ENCODE results near the gene SAMD9L. TPM values are rescaled to one million over a fixed set of nuclear protein-coding genes. Genes with fewer than 3 reads are reported as not detected.

SAMD9L gene
- total RNA-seq, 2 experiments from 2014 or later, result 19.1 to 19.8 TPM

- Mint-ChIP-seq H3K9me3 (peaks cover 38% of the 10 kb centered on the region), H3K4me1 (ENCODE audit: low read depth) (peaks cover 55% of the 10 kb centered on the region), H3K4me3 (peak overlapping the region; percentile 58), H3K27ac (peak overlapping the region; percentile 23), H3K36me3 (peaks cover 50% of the 10 kb centered on the region), H3K27me3 (no peaks in the 10 kb centered on the region)
- intact Hi-C loops (cut with micrococcal nuclease), result loop anchor here (1.0 to 5.0 kb wide), 10 partner anchors 33 to 887 kb away; partner anchors contain the start of genes BET1, PEX1, RBM48 and SAMD9L
- DNase-seq, result peak; percentile 17
- POLR2A ChIA-PET, result no interaction called here
- CTCF ChIA-PET, result no interaction called here
Observed at GRCh38 chr7:93115796-93116195, 32.4 kb downstream of the SAMD9L start.

DNA sequence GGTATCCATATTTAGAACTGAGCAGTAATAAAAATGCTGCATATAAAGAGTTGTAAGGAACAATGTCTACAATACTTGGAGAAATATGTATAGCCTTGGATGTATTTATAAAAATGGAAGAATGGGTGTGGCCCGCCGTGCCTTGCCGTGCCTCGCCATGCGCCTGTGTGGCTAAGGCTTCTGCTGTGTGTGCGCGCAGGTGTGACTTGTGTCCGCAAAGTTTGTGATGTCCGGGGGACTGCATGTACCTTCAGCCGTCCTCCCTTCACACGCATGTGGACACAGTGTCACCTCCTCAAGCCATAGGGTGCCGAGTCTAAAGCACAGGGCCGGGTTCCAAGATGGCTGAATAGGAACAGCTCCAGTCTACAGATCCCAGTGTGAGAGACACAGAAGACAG lies 40.2 kb downstream of the SAMD9L start:
- Mint-ChIP-seq H3K36me3 (peaks cover 88% of the 10 kb centered on the region), H3K27me3 (no peaks in the 10 kb centered on the region), H3K4me3 (no peak overlapping the region), H3K9me3 (peaks cover 79% of the 10 kb centered on the region), H3K4me1 (ENCODE audit: low read depth) (peaks cover 6% of the 10 kb centered on the region), H3K27ac (no peak overlapping the region)
- DNase-seq, result no peak
- ChIA-PET CTCF (no interaction called here), POLR2A (no interaction called here)
- intact Hi-C loops (cut with micrococcal nuclease), result no loop called here

GRCh38 chr7:93097388-93097787 lies 50.8 kb downstream of the SAMD9L start:
- POLR2A ChIA-PET, result no interaction called here
- Mint-ChIP-seq H3K4me1 (ENCODE audit: low read depth) (no peaks in the 10 kb centered on the region), H3K9me3 (peaks cover 48% of the 10 kb centered on the region), H3K36me3 (peaks cover 3% of the 10 kb centered on the region), H3K27ac (no peak overlapping the region), H3K4me3 (no peak overlapping the region), H3K27me3 (no peaks in the 10 kb centered on the region)
- no peak for DNase-seq
- CTCF ChIA-PET, result no interaction called here
- intact Hi-C loops (cut with micrococcal nuclease), result no loop called here

- ChIA-PET POLR2A (no interaction called here), CTCF (interaction anchor here (1.0 to 3.3 kb wide), 2 partner anchors 136 to 139 kb away, joined by 5 to 19 read pairs; partner anchors contain the start of gene VPS50)
- peaks cover 23% of the 10 kb centered on the region for H3K9me3 Mint-ChIP-seq
- no peak overlapping the region for H3K27ac Mint-ChIP-seq
- DNase-seq, result no peak
- peaks cover 2% of the 10 kb centered on the region for H3K4me1 Mint-ChIP-seq (ENCODE audit: low read depth)
- intact Hi-C loops (cut with micrococcal nuclease), result loop anchor here (1.0 kb wide), 1 partner anchor 135 kb away; no protein-coding TSS in a partner anchor
- peaks cover 11% of the 10 kb centered on the region for H3K27me3 Mint-ChIP-seq
- no peak overlapping the region for H3K4me3 Mint-ChIP-seq
- peaks cover 5% of the 10 kb centered on the region for H3K36me3 Mint-ChIP-seq
Observed at GRCh38 chr7:93092757-93093370, 55.3 kb downstream of the SAMD9L start.

Other genes with a start within 250 kb of the SAMD9L start
- 1 to 10 TPM; 6.9 to 7.2 TPM for gene SAMD9, start 30.4 kb downstream of the SAMD9L start, total RNA-seq
- under 1 TPM in 1 of 2 experiments, not detected in 1; 0.21 TPM for gene HEPACAM2, start 78.1 kb upstream of the SAMD9L start, total RNA-seq
- 10 to 100 TPM; 15.2 to 18.0 TPM for gene VPS50, start 84.0 kb upstream of the SAMD9L start, total RNA-seq